H9 (cell line): ENCODE measurements around the gene PRTG. TPM values are rescaled to one million over a fixed set of nuclear protein-coding genes. Genes with fewer than 3 reads are reported as not detected.
A peak's percentile ranks its signal among the peaks of the same experiment; 100 is the strongest.

ENCODE experiments used
- DNase-seq: peaks from one replicate; pipeline ENCODE4 v3.0.0-alpha.2; 2017
- H2AFZ ChIP-seq: one replicate; pipeline ENCODE4 v1.6.1; 2013; ENCODE audit warnings: mild to moderate bottlenecking, low read length, control low read depth, moderate library complexity
- H2AK5ac ChIP-seq: 2 replicates; pipeline ENCODE4 v1.6.1; 2013; ENCODE audit warnings: low read length, control low read depth, mixed read lengths; ENCODE audit not compliant: insufficient read length
- H2BK120ac ChIP-seq: one replicate; pipeline ENCODE4 v1.6.1; 2013; ENCODE audit warnings: low read depth, mild to moderate bottlenecking, low read length, control low read depth, inconsistent platforms; ENCODE audit not compliant: poor library complexity, severe bottlenecking
- H2BK12ac ChIP-seq: 2 replicates; pipeline ENCODE4 v1.6.1; 2013; ENCODE audit warnings: low read length, control low read depth, mixed read lengths, low read depth; ENCODE audit not compliant: insufficient read length
- H2BK15ac ChIP-seq: 2 replicates; pipeline ENCODE4 v1.6.1; 2013; ENCODE audit warnings: low read depth, low read length, control low read depth
- H2BK20ac ChIP-seq: one replicate; pipeline ENCODE4 v1.6.1; 2013; ENCODE audit warnings: low read depth, mild to moderate bottlenecking, low read length, control low read depth, inconsistent platforms; ENCODE audit not compliant: poor library complexity, severe bottlenecking
- H2BK5ac ChIP-seq: 2 replicates; pipeline ENCODE4 v1.6.1; 2013; ENCODE audit warnings: low read length, control low read depth, mixed read lengths; ENCODE audit not compliant: insufficient read length
- H3K14ac ChIP-seq: 2 replicates; pipeline ENCODE4 v1.6.1; 2013; ENCODE audit warnings: low read length, control low read depth; ENCODE audit not compliant: insufficient read depth
- H3K18ac ChIP-seq: 2 replicates; pipeline ENCODE4 v1.6.1; 2013; ENCODE audit warnings: low read depth, mild to moderate bottlenecking, mixed read lengths, low read length, control low read depth; ENCODE audit not compliant: insufficient read length
- H3K23ac ChIP-seq: 2 replicates; pipeline ENCODE4 v1.6.1; 2013; ENCODE audit warnings: low read length, control low read depth, mixed read lengths, low read depth; ENCODE audit not compliant: insufficient read length
- H3K23me2 ChIP-seq: 2 replicates; pipeline ENCODE4 v1.6.1; 2013; ENCODE audit warnings: low read depth, mild to moderate bottlenecking, mixed read lengths, low read length, control low read depth; ENCODE audit not compliant: insufficient read length, poor library complexity, severe bottlenecking
- H3K27ac ChIP-seq: 2 replicates; pipeline ENCODE4 v1.5.1; 2013; ENCODE audit warnings: low read length, control low read depth, mixed read lengths, low read depth; ENCODE audit not compliant: insufficient read length
- H3K27me3 ChIP-seq: 2 replicates; pipeline ENCODE4 v1.6.1; 2013; ENCODE audit warnings: low read length, control low read depth, inconsistent platforms; ENCODE audit not compliant: insufficient read depth
- H3K4ac ChIP-seq: 2 replicates; pipeline ENCODE4 v1.6.1; 2013; ENCODE audit warnings: low read depth, mild to moderate bottlenecking, control low read depth, inconsistent platforms, low read length, moderate library complexity
- H3K4me1 ChIP-seq: 2 replicates; pipeline ENCODE4 v1.6.1; 2013; ENCODE audit warnings: low read length, control low read depth, inconsistent platforms; ENCODE audit not compliant: insufficient read depth
- H3K4me2 ChIP-seq: 2 replicates; pipeline ENCODE4 v1.6.1; 2013; ENCODE audit warnings: low read length, control low read depth, mixed read lengths; ENCODE audit not compliant: insufficient read length, insufficient read depth
- H3K56ac ChIP-seq: 2 replicates; pipeline ENCODE4 v1.6.1; 2013; ENCODE audit warnings: low read depth, mild to moderate bottlenecking, mixed read lengths, low read length, control low read depth; ENCODE audit not compliant: insufficient read length
- H3K79me1 ChIP-seq: 2 replicates; pipeline ENCODE4 v1.6.1; 2013; ENCODE audit warnings: low read depth, mild to moderate bottlenecking, moderate library complexity, low read length, control low read depth, inconsistent platforms; ENCODE audit not compliant: insufficient read depth, poor library complexity, severe bottlenecking
- H3K79me2 ChIP-seq: 2 replicates; pipeline ENCODE4 v1.6.1; 2013; ENCODE audit warnings: low read length, control low read depth, inconsistent platforms; ENCODE audit not compliant: insufficient read depth
- H3K9ac ChIP-seq: 2 replicates; pipeline ENCODE4 v1.6.1; 2013; ENCODE audit warnings: low read length, control low read depth, mixed read lengths; ENCODE audit not compliant: insufficient read length; ENCODE audit errors: extremely low read depth
- H3K9me3 ChIP-seq: one replicate; pipeline ENCODE4 v1.6.1; 2013; ENCODE audit warnings: low read depth, low read length, inconsistent platforms; ENCODE audit not compliant: control insufficient read depth
- H3T11ph ChIP-seq: one replicate; pipeline ENCODE4 v1.6.1; 2013; ENCODE audit warnings: mild to moderate bottlenecking, low read length, control low read depth, inconsistent platforms
- H4K20me1 ChIP-seq: one replicate; pipeline ENCODE4 v1.6.1; 2013; ENCODE audit not compliant: control insufficient read depth, insufficient read length, insufficient read depth
- H4K5ac ChIP-seq: 2 replicates; pipeline ENCODE4 v1.6.1; 2013; ENCODE audit warnings: low read depth, mild to moderate bottlenecking, mixed read lengths, low read length, control low read depth; ENCODE audit not compliant: insufficient read length
- H4K8ac ChIP-seq: replicated peaks from 2 replicates; pipeline ENCODE4 v1.6.1; 2013; ENCODE audit warnings: low read length, control low read depth, mixed read lengths, low read depth; ENCODE audit not compliant: insufficient read length
- H4K91ac ChIP-seq: 2 replicates; pipeline ENCODE4 v1.6.1; 2013; ENCODE audit warnings: low read depth, mild to moderate bottlenecking, moderate library complexity, mixed read lengths, low read length, control low read depth; ENCODE audit not compliant: insufficient read length
- H3K27ac Mint-ChIP-seq, 3 experiments: 2 replicates in 2 of 3; 3 replicates in 1 of 3; pipeline ENCODE4 v1.8.0; 2020 to 2021; ENCODE audit warnings: mixed read lengths in 3 of 3, mild to moderate bottlenecking in 1 of 3, moderate library complexity in 1 of 3
- H3K27me3 Mint-ChIP-seq: 2 replicates; pipeline ENCODE4 v1.8.0; 2021; ENCODE audit warnings: low read depth, mild to moderate bottlenecking, moderate library complexity, mixed read lengths
- H3K36me3 Mint-ChIP-seq, 3 experiments: 2 replicates in 2 of 3; 3 replicates in 1 of 3; pipeline ENCODE4 v1.8.0; 2020 to 2021; ENCODE audit warnings: low read depth in 3 of 3, mixed read lengths in 3 of 3; ENCODE audit not compliant: insufficient read depth in 1 of 3
- H3K4me1 Mint-ChIP-seq, 2 experiments: 2 replicates each; pipeline ENCODE4 v1.8.0; 2020; ENCODE audit warnings: mixed read lengths in 2 of 2
- H3K4me3 Mint-ChIP-seq, 2 experiments: 2 replicates in 1 of 2; 3 replicates in 1 of 2; pipeline ENCODE4 v1.8.0; 2020 to 2021; ENCODE audit warnings: mild to moderate bottlenecking in 2 of 2, mixed read lengths in 2 of 2, moderate library complexity in 1 of 2
- H3K9me3 Mint-ChIP-seq, 2 experiments: 2 replicates in 1 of 2; 3 replicates in 1 of 2; pipeline ENCODE4 v1.8.0; 2020; ENCODE audit warnings: mild to moderate bottlenecking in 2 of 2, mixed read lengths in 2 of 2, moderate library complexity in 1 of 2
- CTCF ChIP-seq: fragments of 200-600 bp; sonication (generic); conservative IDR thresholded peaks from 3 replicates; pipeline ENCODE4 v1.8.0; 2021; ENCODE audit warnings: antibody characterized with exemption, mild to moderate bottlenecking
- WGBS: extraction: QIAGEN DNeasy Blood & Tissue Kit; methylation state at CpG from one replicate; pipeline ENCODE4 v1.1.7; 2013; ENCODE audit warnings: missing lambda C conversion rate, low lambda C conversion rate, mixed read lengths; ENCODE audit not compliant: insufficient read length; ENCODE audit errors: extremely low coverage; 5-methylcytosine and 5-hydroxymethylcytosine counted together
- total RNA-seq: library from RNA; stranded (reverse); gene quantifications from 2 replicates; pipeline ENCODE4 v1.2.1, GENCODE V29; 2021

PRTG gene
- total RNA-seq, 1 experiment from 2014 or later = 5.7 TPM

- H3K27ac ChIP-seq = no peak overlapping the region
- no peak overlapping the region for H2BK15ac ChIP-seq
- no peak overlapping the region for H2BK5ac ChIP-seq
- H3K14ac ChIP-seq = peak overlapping the region; percentile 86
- H3K23ac ChIP-seq = no peak overlapping the region
- H3K56ac ChIP-seq = no peak overlapping the region
- H4K20me1 ChIP-seq = no peaks in the 10 kb centered on the region
- peak overlapping the region; percentile 87 for H3K4me2 ChIP-seq
- Mint-ChIP-seq H3K4me3 (peak overlapping the region; percentile 69 to 82), H3K36me3 (no peaks in the 10 kb centered on the region), H3K27me3 (peaks cover 52% of the 10 kb centered on the region), H3K9me3 (no peaks in the 10 kb centered on the region), H3K27ac (peak overlapping the region in 1 of 3 experiments; percentile 62; a peak in 1 of 7 replicates), H3K4me1 (peaks cover 4 to 7% of the 10 kb centered on the region in 2 experiments)
- no peak overlapping the region for H3K4ac ChIP-seq
- H3T11ph ChIP-seq = no peak overlapping the region
- peaks cover 66% of the 10 kb centered on the region for H3K27me3 ChIP-seq
- DNase-seq = no peak
- peaks cover 12% of the 10 kb centered on the region for H3K23me2 ChIP-seq
- H3K9ac ChIP-seq = no peak overlapping the region
- no peak overlapping the region for H2BK12ac ChIP-seq
- WGBS = no CpG with 5 or more reads among the region's 52 CpGs
- no peak overlapping the region for H2BK20ac ChIP-seq
- H3K4me1 ChIP-seq = no peaks in the 10 kb centered on the region
- H2AFZ ChIP-seq = no peak overlapping the region
- no peaks in the 10 kb centered on the region for H3K79me1 ChIP-seq
- no peaks in the 10 kb centered on the region for H3K79me2 ChIP-seq
- H2BK120ac ChIP-seq = no peak overlapping the region
- H4K8ac ChIP-seq = no peak overlapping the region
- no peak overlapping the region for H4K5ac ChIP-seq
- no peak overlapping the region for H4K91ac ChIP-seq
- no peak overlapping the region for H3K18ac ChIP-seq
- no peaks in the 10 kb centered on the region for H3K9me3 ChIP-seq
- no peak for TF ChIP-seq CTCF
- H2AK5ac ChIP-seq = no peak overlapping the region
Observed at GRCh38 chr15:55742498-55742926, 440 bp downstream of the PRTG start.
